ENCODE measurements around the gene OLFML2B. TPM values are rescaled to one million over a fixed set of nuclear protein-coding genes. Genes with fewer than 3 reads are reported as not detected.

OLFML2B gene
- polyA plus RNA-seq, 1 of the 3 experiments (the other 2 are of a cell fraction) = 7.3 TPM

- ChIA-PET POLR2A (no interaction called here), CTCF (interaction anchor here (2.1 kb wide), 1 partner anchor 48 kb away, joined by 6 read pairs; no protein-coding TSS in a partner anchor)
- Histone ChIP-seq H3K27me3 (ENCODE audit: insufficient read depth) (no peaks in the 10 kb centered on the region), H4K20me1 (ENCODE audit: insufficient read depth) (no peaks in the 10 kb centered on the region), H3K4me3 (ENCODE audit: low read depth in 2 of 2, low read length in 1 of 2) (no peak overlapping the region), H3K9ac (no peak overlapping the region), H3K79me2 (ENCODE audit: insufficient read depth) (no peaks in the 10 kb centered on the region), H3K27ac (ENCODE audit: low read depth in 2 of 2, low read length in 1 of 2) (no peak overlapping the region), H3F3A (replicated peaks; ENCODE audit: insufficient read depth) (no peaks in the 10 kb centered on the region), H3K36me3 (replicated peaks in 1 of 2; ENCODE audit: control insufficient read depth in 1 of 2, insufficient read depth in 2 of 2, low read length in 1 of 2) (peaks cover 2 to 4% of the 10 kb centered on the region in 2 experiments), H3K4me1 (ENCODE audit: control insufficient read depth in 1 of 2, insufficient read depth in 2 of 2, low read depth in 1 of 2, low read length in 1 of 2) (peaks cover 0 to 5% of the 10 kb centered on the region in 2 experiments; a peak in 1 of 4 replicates), H3K9me2 (no peaks in the 10 kb centered on the region), H2AFZ (ENCODE audit: low read depth) (no peak overlapping the region), H3K4me2 (no peak overlapping the region), H3K9me3 (no peaks in the 10 kb centered on the region)
- no peak for TF ChIP-seq NRF1 (IDR thresholded peaks at IDR 0.05; ENCODE audit: low read depth, low read length)
- no peak for TF ChIP-seq RFX5 (IDR thresholded peaks at IDR 0.05; ENCODE audit: low read length)
- TF ChIP-seq, protein P1, sequence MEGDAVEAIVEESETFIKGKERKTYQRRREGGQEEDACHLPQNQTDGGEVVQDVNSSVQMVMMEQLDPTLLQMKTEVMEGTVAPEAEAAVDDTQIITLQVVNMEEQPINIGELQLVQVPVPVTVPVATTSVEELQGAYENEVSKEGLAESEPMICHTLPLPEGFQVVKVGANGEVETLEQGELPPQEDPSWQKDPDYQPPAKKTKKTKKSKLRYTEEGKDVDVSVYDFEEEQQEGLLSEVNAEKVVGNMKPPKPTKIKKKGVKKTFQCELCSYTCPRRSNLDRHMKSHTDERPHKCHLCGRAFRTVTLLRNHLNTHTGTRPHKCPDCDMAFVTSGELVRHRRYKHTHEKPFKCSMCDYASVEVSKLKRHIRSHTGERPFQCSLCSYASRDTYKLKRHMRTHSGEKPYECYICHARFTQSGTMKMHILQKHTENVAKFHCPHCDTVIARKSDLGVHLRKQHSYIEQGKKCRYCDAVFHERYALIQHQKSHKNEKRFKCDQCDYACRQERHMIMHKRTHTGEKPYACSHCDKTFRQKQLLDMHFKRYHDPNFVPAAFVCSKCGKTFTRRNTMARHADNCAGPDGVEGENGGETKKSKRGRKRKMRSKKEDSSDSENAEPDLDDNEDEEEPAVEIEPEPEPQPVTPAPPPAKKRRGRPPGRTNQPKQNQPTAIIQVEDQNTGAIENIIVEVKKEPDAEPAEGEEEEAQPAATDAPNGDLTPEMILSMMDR (IDR thresholded peaks at IDR 0.05) = no peak
- TF ChIP-seq MEF2A (IDR thresholded peaks at IDR 0.05; ENCODE audit: borderline replicate concordance, low read depth) = no peak
- no peak for TF ChIP-seq EZH2phosphoT487 (IDR thresholded peaks at IDR 0.05; ENCODE audit: borderline replicate concordance, low read depth)
- TF ChIP-seq RCOR1 (IDR thresholded peaks at IDR 0.05; ENCODE audit: low read length) = no peak
- TF ChIP-seq, protein P2, sequence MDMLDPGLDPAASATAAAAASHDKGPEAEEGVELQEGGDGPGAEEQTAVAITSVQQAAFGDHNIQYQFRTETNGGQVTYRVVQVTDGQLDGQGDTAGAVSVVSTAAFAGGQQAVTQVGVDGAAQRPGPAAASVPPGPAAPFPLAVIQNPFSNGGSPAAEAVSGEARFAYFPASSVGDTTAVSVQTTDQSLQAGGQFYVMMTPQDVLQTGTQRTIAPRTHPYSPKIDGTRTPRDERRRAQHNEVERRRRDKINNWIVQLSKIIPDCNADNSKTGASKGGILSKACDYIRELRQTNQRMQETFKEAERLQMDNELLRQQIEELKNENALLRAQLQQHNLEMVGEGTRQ (IDR thresholded peaks at IDR 0.05; ENCODE audit: borderline replicate concordance, low read depth, low read length) = no peak
- no peak for TF ChIP-seq REST (IDR thresholded peaks at IDR 0.05; ENCODE audit: low read depth, low read length)
- no peak for TF ChIP-seq FOXJ3 (CRISPR knock-in tag; IDR thresholded peaks at IDR 0.05)
- DNase-seq = no peak
Observed at GRCh38 chr1:161989108-161989507, 34.6 kb downstream of the OLFML2B start.

GRCh38 chr1:161988413-161988812 lies 35.3 kb downstream of the OLFML2B start:
- no peaks in the 10 kb centered on the region for H3K79me2 ChIP-seq (ENCODE audit: insufficient read depth)
- no peak overlapping the region for H3K4me2 ChIP-seq
- H3K27ac ChIP-seq (ENCODE audit: low read depth in 2 of 2, low read length in 1 of 2) = no peak overlapping the region
- peaks cover under 1 to 4% of the 10 kb centered on the region in 2 experiments for H3K36me3 ChIP-seq (replicated peaks in 1 of 2; ENCODE audit: control insufficient read depth in 1 of 2, insufficient read depth in 2 of 2, low read length in 1 of 2)
- no peak for DNase-seq
- ChIA-PET POLR2A (no interaction called here), CTCF (interaction anchor here (2.1 kb wide), 1 partner anchor 48 kb away, joined by 6 read pairs; no protein-coding TSS in a partner anchor)
- no peak for TF ChIP-seq EP300 (IDR thresholded peaks at IDR 0.05; ENCODE audit: borderline replicate concordance in 1 of 2, low read depth in 1 of 2, low read length in 1 of 2)
- no peaks in the 10 kb centered on the region for H3K9me2 ChIP-seq
- no peaks in the 10 kb centered on the region for H3F3A ChIP-seq (replicated peaks; ENCODE audit: insufficient read depth)
- H2AFZ ChIP-seq (ENCODE audit: low read depth) = no peak overlapping the region
- no peaks in the 10 kb centered on the region for H3K9me3 ChIP-seq
- no peaks in the 10 kb centered on the region for H4K20me1 ChIP-seq (ENCODE audit: insufficient read depth)
- H3K4me3 ChIP-seq (ENCODE audit: low read depth in 2 of 2, low read length in 1 of 2) = no peak overlapping the region
- H3K4me1 ChIP-seq (ENCODE audit: control insufficient read depth in 1 of 2, insufficient read depth in 2 of 2, low read depth in 1 of 2, low read length in 1 of 2) = no peaks in the 10 kb centered on the region
- no peak overlapping the region for H3K9ac ChIP-seq
- H3K27me3 ChIP-seq (ENCODE audit: insufficient read depth) = no peaks in the 10 kb centered on the region
- 49% methylated on average over 5 of the region's 5 CpGs for WGBS (ENCODE audit: low lambda C conversion rate)

Measured in SK-N-SH (cell line).